ENCODE measurements around the gene KCNJ16.

KCNJ16 gene

GRCh38 chr17:70130289-70130688 lies 55.3 kb downstream of the KCNJ16 start:
- DNase-seq = no peak

- no peak for DNase-seq
Observed at GRCh38 chr17:70132505-70132904, 57.5 kb downstream of the KCNJ16 start.

GRCh38 chr17:70134042-70134441 lies 59.0 kb downstream of the KCNJ16 start:
- no peak for DNase-seq

GRCh38 chr17:70134777-70135176 lies 59.8 kb downstream of the KCNJ16 start:
- no peak for DNase-seq

GRCh38 chr17:70136131-70136530 lies 61.1 kb downstream of the KCNJ16 start:
- DNase-seq = no peak

- peak; percentile 52 to 73 (median 70) for DNase-seq
Observed at GRCh38 chr17:70137451-70138230, 62.6 kb downstream of the KCNJ16 start.

- no peak for DNase-seq
Observed at GRCh38 chr17:70138291-70138865, 63.4 kb downstream of the KCNJ16 start.

GRCh38 chr17:70139449-70139993 lies 64.5 kb downstream of the KCNJ16 start:
- DNase-seq = no peak

GRCh38 chr17:70144260-70144846 lies 69.3 kb downstream of the KCNJ16 start:
- peak; percentile 11 to 65 (median 36) for DNase-seq

- no peak for DNase-seq
Observed at GRCh38 chr17:70153210-70153609, 78.2 kb downstream of the KCNJ16 start.

GRCh38 chr17:70157151-70157550 lies 82.1 kb downstream of the KCNJ16 start:
- DNase-seq = no peak

GRCh38 chr17:70158180-70158579 lies 83.2 kb downstream of the KCNJ16 start:
- DNase-seq = no peak

- no peak for DNase-seq
Observed at GRCh38 chr17:70158591-70158990, 83.6 kb downstream of the KCNJ16 start.

- DNase-seq = no peak
Observed at GRCh38 chr17:70159980-70160379, 85.0 kb downstream of the KCNJ16 start.

GRCh38 chr17:70161519-70161918 lies 86.5 kb downstream of the KCNJ16 start:
- no peak for DNase-seq

- no peak for DNase-seq
Observed at GRCh38 chr17:70165383-70165782, 90.4 kb downstream of the KCNJ16 start.

- no peak for DNase-seq
Observed at GRCh38 chr17:70166615-70167014, 91.6 kb downstream of the KCNJ16 start.

- peak; percentile 63 to 78 (median 70) for DNase-seq
Observed at GRCh38 chr17:70168044-70168976, 93.3 kb downstream of the KCNJ16 start.

GRCh38 chr17:70168977-70169708 lies 94.1 kb downstream of the KCNJ16 start, which contains the start of gene KCNJ2:
KCNJ2 (plus strand) TSS chr17:70169532; CDS start chr17:70175040, 5,508 bp downstream.
- DNase-seq = peak; percentile 96 to 99 (median 98)

- DNase-seq = peak; percentile 13 to 50 (median 32)
Observed at GRCh38 chr17:70169709-70170597, 94.9 kb downstream of the KCNJ16 start.
